Calu3 (cell line): ENCODE results near the gene KIRREL3. TPM values are rescaled to one million over a fixed set of nuclear protein-coding genes. Genes with fewer than 3 reads are reported as not detected.

Experiments
- BruUV-seq: library from RNA; stranded (reverse); fragments of 400-500 nt; replicated peaks from 2 replicates; lab custom pipeline; 2021; lab: Mats Ljungman, UMichigan
- CTCF ChIA-PET: fragments of 300-600 bp; sonication (Branson Sonifier 250); formaldehyde crosslinking; loops from one replicate; lab custom pipeline; 2022; ENCODE audit warnings: antibody characterized with exemption; lab: Charles Lee
- DNase-seq: peaks from one replicate; pipeline ENCODE4 v3.0.0; 2022
- H3K27ac Mint-ChIP-seq: one replicate; pipeline ENCODE4 v1.8.0; 2022; ENCODE audit warnings: mixed read lengths; ENCODE audit not compliant: unreplicated experiment
- H3K27me3 Mint-ChIP-seq: one replicate; pipeline ENCODE4 v1.8.0; 2022; ENCODE audit warnings: mixed read lengths; ENCODE audit not compliant: unreplicated experiment
- H3K36me3 Mint-ChIP-seq: one replicate; pipeline ENCODE4 v1.8.0; 2022; ENCODE audit warnings: mild to moderate bottlenecking, moderate library complexity, mixed read lengths; ENCODE audit not compliant: insufficient read depth, unreplicated experiment
- H3K4me1 Mint-ChIP-seq: one replicate; pipeline ENCODE4 v1.8.0; 2022; ENCODE audit warnings: mild to moderate bottlenecking, low read depth, mixed read lengths; ENCODE audit not compliant: unreplicated experiment
- H3K4me3 Mint-ChIP-seq: one replicate; pipeline ENCODE4 v1.8.0; 2022; ENCODE audit warnings: mild to moderate bottlenecking, low read depth, moderate library complexity, mixed read lengths; ENCODE audit not compliant: unreplicated experiment
- H3K9me3 Mint-ChIP-seq: one replicate; pipeline ENCODE4 v1.8.0; 2022; ENCODE audit warnings: low read depth, mixed read lengths; ENCODE audit not compliant: unreplicated experiment
- CTCF ChIP-seq: fragments of 200-600 bp; IDR thresholded peaks from one replicate; pipeline ENCODE4 v1.8.0; 2022; ENCODE audit warnings: antibody characterized with exemption; ENCODE audit not compliant: unreplicated experiment
- intact Hi-C: fragments of 100-400 bp; cut with micrococcal nuclease; formaldehyde crosslinking; loops from one replicate; pipeline ENCODE4 v1.10.0; 2022; ENCODE audit not compliant: unreplicated experiment
- total RNA-seq: library from RNA; stranded (reverse); gene quantifications from 2 replicates; pipeline ENCODE4 v1.2.3, GENCODE V29; 2022

KIRREL3 gene
- total RNA-seq, 1 experiment from 2014 or later, result 0.26 TPM

DNA sequence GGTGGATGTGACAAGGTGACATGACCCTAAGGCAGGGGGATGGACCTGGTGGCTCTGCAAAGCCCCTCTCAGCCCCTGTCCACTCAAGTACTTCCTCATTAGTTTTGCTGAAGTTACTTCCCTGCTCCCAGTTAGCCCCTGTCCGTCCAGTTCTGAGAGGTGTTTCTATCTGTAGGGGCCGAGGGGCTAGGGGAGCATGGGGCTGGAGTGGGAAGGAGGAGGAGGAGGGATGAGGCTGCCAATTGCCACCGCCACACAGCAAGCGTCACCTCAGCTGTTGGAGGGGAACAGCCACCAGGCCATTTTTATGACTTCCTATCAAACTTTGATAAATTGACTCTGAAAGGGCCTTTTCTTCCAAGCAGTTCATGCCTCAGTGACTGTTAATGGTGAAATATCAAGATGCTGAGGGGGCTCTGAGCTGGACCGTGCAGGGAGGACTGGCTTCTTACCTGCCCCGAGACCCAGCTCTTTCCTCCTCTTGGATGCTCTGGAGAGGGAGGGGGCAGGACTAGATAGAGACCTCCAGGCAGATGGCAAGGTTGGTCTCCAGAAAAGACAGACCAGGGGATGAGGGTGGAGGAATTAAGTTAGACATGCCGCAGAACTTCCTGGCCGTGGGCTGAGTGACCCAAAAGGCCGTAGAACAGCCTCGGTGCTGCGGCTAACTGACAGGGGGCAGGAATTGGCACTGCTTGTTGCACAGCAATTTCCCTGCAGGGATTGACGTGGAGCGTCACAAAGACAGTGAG, 508.1 kb downstream of the KIRREL3 start:
- intact Hi-C loops, result no loop called here
- CTCF ChIA-PET, result no interaction called here
- no peak for TF ChIP-seq CTCF
- Mint-ChIP-seq H3K27me3 (peaks cover 43% of the 10 kb centered on the region), H3K27ac (no peak overlapping the region), H3K4me3 (no peak overlapping the region), H3K4me1 (no peaks in the 10 kb centered on the region), H3K36me3 (no peaks in the 10 kb centered on the region), H3K9me3 (no peaks in the 10 kb centered on the region)
- no TSS peak for BruUV-seq
- DNase-seq, result no peak

GRCh38 chr11:126491092-126491491, 509.5 kb downstream of the KIRREL3 start:
- CTCF ChIA-PET, result no interaction called here
- Mint-ChIP-seq H3K4me3 (no peak overlapping the region), H3K9me3 (no peaks in the 10 kb centered on the region), H3K36me3 (no peaks in the 10 kb centered on the region), H3K27me3 (peaks cover 29% of the 10 kb centered on the region), H3K27ac (no peak overlapping the region), H3K4me1 (no peaks in the 10 kb centered on the region)
- intact Hi-C loops, result no loop called here
- no TSS peak for BruUV-seq
- no peak for TF ChIP-seq CTCF
- DNase-seq, result no peak

- no peak for DNase-seq
- no peaks in the 10 kb centered on the region for H3K9me3 Mint-ChIP-seq
- TF ChIP-seq CTCF, result no peak
- no peaks in the 10 kb centered on the region for H3K4me1 Mint-ChIP-seq
- BruUV-seq, result no TSS peak
- intact Hi-C loops, result no loop called here
- CTCF ChIA-PET, result no interaction called here
- no peak overlapping the region for H3K27ac Mint-ChIP-seq
- peaks cover 19% of the 10 kb centered on the region for H3K27me3 Mint-ChIP-seq
- H3K36me3 Mint-ChIP-seq, result no peaks in the 10 kb centered on the region
- no peak overlapping the region for H3K4me3 Mint-ChIP-seq
Observed at GRCh38 chr11:126489836-126490660, 510.5 kb downstream of the KIRREL3 start.

DNA sequence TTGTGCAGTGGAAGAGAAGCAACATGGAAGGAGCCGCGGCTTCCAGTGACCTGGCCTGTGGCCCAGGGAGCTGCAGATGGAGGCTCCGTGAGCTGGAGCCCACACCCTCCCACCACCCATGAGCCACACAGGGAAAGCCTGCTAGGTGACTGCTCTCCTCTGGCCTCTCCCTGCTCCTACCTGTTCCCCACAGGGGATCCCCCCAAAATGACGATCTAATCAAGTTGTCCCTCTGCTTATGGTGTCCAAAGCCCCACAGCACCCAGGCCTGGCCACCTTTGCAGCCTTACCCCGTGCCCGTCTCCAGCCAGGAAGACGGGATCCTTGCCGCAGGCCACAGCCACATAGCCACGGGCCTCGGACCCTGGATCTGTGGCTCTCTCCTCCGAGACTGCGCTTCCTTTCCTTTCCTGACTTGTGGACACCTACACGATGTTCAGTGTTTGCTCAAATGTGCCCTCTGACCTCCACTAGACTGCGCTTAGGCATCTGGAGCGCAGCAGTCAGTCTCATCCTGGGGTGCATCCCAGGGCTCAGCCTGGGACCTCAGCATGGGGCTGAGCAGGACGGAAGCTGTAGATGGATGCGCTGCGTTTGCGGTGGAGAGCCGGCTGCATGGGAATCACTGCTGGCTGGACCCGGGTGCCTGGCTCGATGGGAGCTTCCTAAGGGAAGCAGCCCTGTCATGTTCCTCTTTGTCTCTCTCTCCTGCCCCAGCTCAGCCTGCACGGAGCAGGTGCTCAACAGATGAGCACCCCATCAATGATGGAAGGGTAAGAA, 511.8 kb downstream of the KIRREL3 start:
- CTCF ChIA-PET, result no interaction called here
- no TSS peak for BruUV-seq

More for the DNA sequence above, 511.8 kb downstream of the KIRREL3 start:
- no peaks in the 10 kb centered on the region for H3K36me3 Mint-ChIP-seq
- intact Hi-C loops, result no loop called here
- TF ChIP-seq CTCF, result no peak
- no peak overlapping the region for H3K27ac Mint-ChIP-seq
- peaks cover 4% of the 10 kb centered on the region for H3K4me1 Mint-ChIP-seq
- H3K27me3 Mint-ChIP-seq, result peaks cover 15% of the 10 kb centered on the region
- H3K9me3 Mint-ChIP-seq, result no peaks in the 10 kb centered on the region
- no peak for DNase-seq
- no peak overlapping the region for H3K4me3 Mint-ChIP-seq
